ENCODE data around the gene NECTIN3.

NECTIN3 gene

GRCh38 chr3:111237946-111238345 lies 166.3 kb downstream of the NECTIN3 start:
- TF ChIP-seq POLR2AphosphoS5 (IDR thresholded peaks at IDR 0.05; ENCODE audit: low read depth, low read length) (no peak), REST (IDR thresholded peaks at IDR 0.05; ENCODE audit: insufficient read depth in 1 of 2, low read depth in 2 of 2, low read length in 2 of 2) (no peak), FOXP2 (optimal IDR thresholded peaks at IDR 0.05; ENCODE audit: borderline replicate concordance, extremely low read depth, extremely low read length, insufficient read depth) (no peak), TAF1 (IDR thresholded peaks at IDR 0.05; ENCODE audit: borderline replicate concordance, insufficient read depth, low read length) (no peak), SIN3A (IDR thresholded peaks at IDR 0.05; ENCODE audit: borderline replicate concordance, insufficient read depth, low read length) (no peak)

- TF ChIP-seq POLR2AphosphoS5 (IDR thresholded peaks at IDR 0.05; ENCODE audit: low read depth, low read length) (no peak), SIN3A (IDR thresholded peaks at IDR 0.05; ENCODE audit: borderline replicate concordance, insufficient read depth, low read length) (no peak), TAF1 (IDR thresholded peaks at IDR 0.05; ENCODE audit: borderline replicate concordance, insufficient read depth, low read length) (no peak), REST (IDR thresholded peaks at IDR 0.05; ENCODE audit: insufficient read depth in 1 of 2, low read depth in 2 of 2, low read length in 2 of 2) (no peak), FOXP2 (optimal IDR thresholded peaks at IDR 0.05; ENCODE audit: borderline replicate concordance, extremely low read depth, extremely low read length, insufficient read depth) (no peak)
These were observed 167.3 kb downstream of the NECTIN3 start for GRCh38 chr3:111238885-111239284.

- TF ChIP-seq SIN3A (IDR thresholded peaks at IDR 0.05; ENCODE audit: borderline replicate concordance, insufficient read depth, low read length) (no peak), TAF1 (IDR thresholded peaks at IDR 0.05; ENCODE audit: borderline replicate concordance, insufficient read depth, low read length) (no peak), FOXP2 (optimal IDR thresholded peaks at IDR 0.05; ENCODE audit: borderline replicate concordance, extremely low read depth, extremely low read length, insufficient read depth) (no peak), REST (IDR thresholded peaks at IDR 0.05; ENCODE audit: insufficient read depth in 1 of 2, low read depth in 2 of 2, low read length in 2 of 2) (no peak), POLR2AphosphoS5 (IDR thresholded peaks at IDR 0.05; ENCODE audit: low read depth, low read length) (no peak)
These were observed 170.3 kb downstream of the NECTIN3 start for GRCh38 chr3:111241960-111242359.
